Panc1 (cell line): Measurements from ENCODE around the gene PLCD1. TPM values are rescaled to one million over a fixed set of nuclear protein-coding genes. Genes with fewer than 3 reads are reported as not detected.
A peak's percentile ranks its signal among the peaks of the same experiment; 100 is the strongest.
"Not testable (repeated sequence)": the region's sequence is repeated elsewhere in the genome, so short reads cannot be mapped to it uniquely, and the experiment has no call there.

Source experiments
- ATAC-seq: fragments of 200-7000 bp; cut with Tn5 transposase; 2 replicates; pipeline ENCODE4 v1.9.1; 2020; ENCODE audit warnings: mild to moderate bottlenecking, moderate library complexity
- Bru-seq: library from RNA; stranded (reverse); fragments of 400-500 nt; gene quantifications from one replicate; lab custom pipeline; 2021; lab: Mats Ljungman, UMichigan
- BruChase-seq, 2 experiments: library from RNA; stranded (reverse); fragments of 400-500 nt; gene quantifications; one replicate each; lab custom pipeline; 2021; lab: Mats Ljungman, UMichigan
- BruUV-seq: library from RNA; stranded (reverse); fragments of 400-500 nt; replicated peaks from 2 replicates; lab custom pipeline; 2021; lab: Mats Ljungman, UMichigan
- CTCF ChIA-PET: fragments of 300-600 bp; sonication (Branson Sonifier 250); formaldehyde crosslinking; loops from one replicate; lab custom pipeline; 2022; ENCODE audit warnings: antibody characterized with exemption; lab: Charles Lee
- POLR2A ChIA-PET: fragments of 300-600 bp; sonication (Branson Sonifier 250); formaldehyde crosslinking; loops from one replicate; lab custom pipeline; 2022; ENCODE audit warnings: antibody characterized with exemption; lab: Charles Lee
- DNase-seq: peaks from one replicate; pipeline ENCODE4 v3.0.0-alpha.2; 2010; ENCODE audit warnings: low read depth, low spot score
- H3K27ac ChIP-seq: 2 replicates; pipeline ENCODE4 v1.5.1; 2011; ENCODE audit warnings: mild to moderate bottlenecking, low read length, inconsistent platforms
- H3K27me3 ChIP-seq: fragments of 200-500 bp; sonication (Bioruptor generic); 2 replicates; pipeline ENCODE4 v1.6.0; 2014; ENCODE audit warnings: low read length, inconsistent platforms; ENCODE audit not compliant: control insufficient read depth, insufficient read depth
- H3K36me3 ChIP-seq: fragments of 200-500 bp; sonication (Bioruptor generic); 2 replicates; pipeline ENCODE4 v1.5.1; 2014; ENCODE audit warnings: inconsistent platforms, mild to moderate bottlenecking, low read length, moderate library complexity; ENCODE audit not compliant: control insufficient read depth, insufficient read depth
- H3K4me1 ChIP-seq: 2 replicates; pipeline ENCODE4 v1.5.1; 2011; ENCODE audit warnings: inconsistent platforms, mild to moderate bottlenecking, low read length, moderate library complexity; ENCODE audit not compliant: control insufficient read depth, insufficient read depth
- H3K4me3 ChIP-seq, 2 experiments: 2 replicates each; pipeline ENCODE4 v1.5.1; 2011 to 2012; ENCODE audit warnings: low read depth in 2 of 2, low read length in 2 of 2, mild to moderate bottlenecking in 2 of 2, inconsistent platforms in 1 of 2, moderate library complexity in 1 of 2
- H3K9me3 ChIP-seq: fragments of 200-500 bp; sonication (Bioruptor generic); 2 replicates; pipeline ENCODE4 v1.5.1; 2014; ENCODE audit warnings: low read depth, mild to moderate bottlenecking, inconsistent platforms, low read length, moderate library complexity; ENCODE audit not compliant: control insufficient read depth, insufficient read depth
- CTCF ChIP-seq: fragments of 450-650 bp; IDR thresholded peaks from 2 replicates; pipeline ENCODE4 v1.5.1; 2017; ENCODE audit warnings: mild to moderate bottlenecking
- POLR2AphosphoS5 ChIP-seq: IDR thresholded peaks from 2 replicates; pipeline ENCODE4 v1.6.1; 2012; ENCODE audit warnings: mild to moderate bottlenecking, low read depth, low read length, moderate library complexity
- REST ChIP-seq, 2 experiments: IDR thresholded peaks; 2 replicates each; pipeline ENCODE4 v1.6.1; 2011 to 2012; ENCODE audit warnings: low read depth in 2 of 2, control low read depth in 1 of 2, low read length in 1 of 2, mild to moderate bottlenecking in 1 of 2, moderate library complexity in 1 of 2; ENCODE audit not compliant: insufficient read depth in 1 of 2
- SIN3A ChIP-seq: IDR thresholded peaks from 2 replicates; pipeline ENCODE4 v1.6.1; 2012; ENCODE audit warnings: low read depth, mild to moderate bottlenecking, low read length, moderate library complexity, borderline replicate concordance; ENCODE audit not compliant: insufficient read depth
- TCF7L2 ChIP-seq: IDR thresholded peaks from 2 replicates; pipeline ENCODE4 v1.6.1; 2011; ENCODE audit warnings: mild to moderate bottlenecking, low read depth, low read length, inconsistent platforms
- in situ Hi-C: cut with HindIII; loops from 2 replicates; pipeline ENCODE4 v1.10.0; 2016; ENCODE audit warnings: low sequenced_read_pairs, low pct_unique_long_range_greater_than_20kb
- intact Hi-C: fragments of 100-400 bp; cut with micrococcal nuclease; formaldehyde crosslinking; loops from one replicate; pipeline ENCODE4 v1.10.0; 2022; ENCODE audit not compliant: unreplicated experiment
- long read RNA-seq: library from polyadenylated mRNA; unstranded; transcript quantifications from one replicate; pipeline ENCODE4 v2.0.0, GENCODE V29; 2021; ENCODE audit not compliant: unreplicated experiment
- polyA plus RNA-seq: library from polyadenylated mRNA; unstranded; fragments of >200 nt; gene quantifications from one replicate; pipeline ENCODE4 v1.2.1, GENCODE V29; 2012; ENCODE audit warnings: missing spikeins; ENCODE audit not compliant: insufficient read length
- total RNA-seq: library from RNA; stranded (reverse); gene quantifications from one replicate; pipeline ENCODE4 v1.2.1, GENCODE V29; 2021; ENCODE audit not compliant: unreplicated experiment

PLCD1 gene
- total RNA-seq (1.8 TPM), Bru-seq, nascent RNA (percentile 29 among the genes with signal in this experiment), BruChase-seq, experiment 1, labeled RNA remaining after a 2-hour chase (percentile 28 among the genes with signal in this experiment), BruChase-seq, experiment 2, labeled RNA remaining after a 6-hour chase (percentile 33 among the genes with signal in this experiment)
- polyA plus RNA-seq, result 2.1 TPM
- long read RNA-seq, partial matches to known transcripts, result 0 of 1 reads
- long read RNA-seq, other reads (novel, unspliced or antisense), result 1 of 1 reads

GRCh38 chr3:38029400-38030125 is at the start of gene PLCD1:
Gene PLCD1 (minus strand): TSS chr3:38029642. CDS start chr3:38029539, 103 bp downstream.
- Histone ChIP-seq H3K4me3 (peak within 1 kb of the TSS; percentile 38 to 41), H3K9me3 (no peaks in the 10 kb centered on the region), H3K4me1 (peaks cover 5% of the 10 kb centered on the region), H3K36me3 (no peaks in the 10 kb centered on the region), H3K27me3 (no peaks in the 10 kb centered on the region), H3K27ac (no peak within 1 kb of the TSS)
- in situ Hi-C loops (no loop called here), intact Hi-C loops (no loop called here)
- ChIA-PET CTCF (no interaction called here), POLR2A (no interaction called here)
- TF ChIP-seq SIN3A, result no peak
- no peak for DNase-seq
- no peak; the same call in 1 of the 2 replicates for ATAC-seq
- no TSS peak for BruUV-seq

GRCh38 chr3:38077073-38077472 is 47.6 kb upstream of the PLCD1 start:
- H3K27ac ChIP-seq, BruUV-seq, H3K9me3 ChIP-seq, H3K4me3 ChIP-seq, POLR2A ChIA-PET, H3K27me3 ChIP-seq, H3K36me3 ChIP-seq, H3K4me1 ChIP-seq, ATAC-seq, in situ Hi-C loops, CTCF ChIA-PET, intact Hi-C loops, DNase-seq: not testable (repeated sequence)

- H3K27me3 ChIP-seq, result peaks cover 2% of the 10 kb centered on the region; the same call in 1 of the 2 replicates
- DNase-seq (no peak), ATAC-seq (no peak)
- in situ Hi-C loops, result no loop called here
- CTCF ChIA-PET, result no interaction called here
- no TSS peak for BruUV-seq
- intact Hi-C loops, result no loop called here
- POLR2A ChIA-PET, result no interaction called here
- H3K9me3 ChIP-seq, result no peaks in the 10 kb centered on the region
- H3K36me3 ChIP-seq, result no peaks in the 10 kb centered on the region
- H3K27ac ChIP-seq, result no peak overlapping the region
- no peak overlapping the region for H3K4me3 ChIP-seq
- TF ChIP-seq POLR2AphosphoS5 (no peak), REST (IDR thresholded peaks at IDR 0.05; ENCODE audit: insufficient read depth in 1 of 2, low read depth in 2 of 2, low read length in 1 of 2) (no peak), TCF7L2 (no peak), SIN3A (no peak), CTCF (no peak)
- H3K4me1 ChIP-seq, result no peaks in the 10 kb centered on the region
Observed at GRCh38 chr3:38070013-38070412, 40.6 kb upstream of the PLCD1 start.
